Right lobe of liver (tissue), 6 donors: ENCODE data around the gene PRR16. TPM values are rescaled to one million over a fixed set of nuclear protein-coding genes. Genes with fewer than 3 reads are reported as not detected.

ENCODE experiments used
- ATAC-seq, 4 donors: fragments of 200-7000 bp; cut with Tn5 transposase; one replicate each; pipeline ENCODE4 v1.9.1; 2020; ENCODE audit warnings: mild to moderate bottlenecking in 4 of 4, moderate library complexity in 4 of 4
- DNase-seq, 3 donors: peaks; one replicate each; pipeline ENCODE4 v3.0.0-alpha.2; 2020
- H3K27ac ChIP-seq, 3 donors: fragments of 200-600 bp; one replicate each; pipeline ENCODE4 v1.8.0; 2022
- H3K27me3 ChIP-seq, 2 donors: fragments of 200-600 bp; one replicate each; pipeline ENCODE4 v1.8.0; 2022
- H3K36me3 ChIP-seq, 4 donors: fragments of 200-600 bp; sonication (generic) in 1 of 4; one replicate each; pipeline versions ENCODE4 v1.5.1 to v1.8.0; 2017 to 2022; ENCODE audit warnings: control low read depth in 1 of 4
- H3K4me1 ChIP-seq, 4 donors: fragments of 200-600 bp; sonication (generic) in 1 of 4; one replicate each; pipeline versions ENCODE4 v1.5.1 to v1.8.0; 2017 to 2022; ENCODE audit warnings: control low read depth in 1 of 4
- H3K4me3 ChIP-seq, 3 donors: fragments of 200-600 bp; one replicate each; pipeline ENCODE4 v1.8.0; 2022
- H3K9me3 ChIP-seq, 4 donors: fragments of 200-600 bp; sonication (generic) in 1 of 4; one replicate each; pipeline versions ENCODE4 v1.5.1 to v1.8.0; 2017 to 2022; ENCODE audit warnings: control low read depth in 1 of 4
- POLR2A ChIP-seq: fragments of 450-650 bp; IDR thresholded peaks from one replicate; pipeline ENCODE4 v1.6.1; 2017; ENCODE audit warnings: antibody characterized with exemption, mild to moderate bottlenecking
- WGBS: methylation state at CpG from one replicate; pipeline ENCODE4 v1.1.6; 2018; ENCODE audit warnings: low coverage, low lambda C conversion rate; ENCODE audit not compliant: insufficient coverage; ENCODE audit errors: missing lambda C conversion rate; 5-methylcytosine and 5-hydroxymethylcytosine counted together
- intact Hi-C, 2 donors: fragments of 100-400 bp; cut with DNase I; formaldehyde crosslinking; loops; one replicate each; pipeline versions ENCODE4 v1.11.2 to v1.14.1; 2022
- total RNA-seq, 6 experiments: library from RNA; depleted of rRNA in 2 of 6; stranded (reverse); fragments of >200 nt in 2 of 6; fragmentation: NEBNext Ultra II Directional in 3 of 6; extraction: Animal tissue kit (Norgen Biotek cat#: 25700) in 3 of 6; gene quantifications; one replicate each; pipeline versions ENCODE4 v1.1.0 to v1.2.4, GENCODE V29; 2016 to 2023
- TF ChIP-seq, protein P1 (sequence below), 4 donors: fragments of 200-600 bp in 3 of 4; fragments of 450-650 bp in 1 of 4; IDR thresholded peaks; one replicate each; pipeline versions ENCODE4 v1.5.1 to v1.8.0; 2016 to 2022; ENCODE audit warnings: antibody characterized with exemption in 4 of 4, mild to moderate bottlenecking in 2 of 4
- donor health status: DM: no; HTN: yes; CAD: no.
- donor health status: DM: no; HTN: no; CAD: no.
- donor health status: DM: no; HTN: no; CAD: no.
- donor health status: DM: no; HTN: yes; CAD: no.
- donor health status: DM: no; HTN: yes; CAD: no.

PRR16 gene
- total RNA-seq, 6 experiments from 2014 or later: 0.16 to 1.2 (median 0.39) TPM; not detected in 1

DNA sequence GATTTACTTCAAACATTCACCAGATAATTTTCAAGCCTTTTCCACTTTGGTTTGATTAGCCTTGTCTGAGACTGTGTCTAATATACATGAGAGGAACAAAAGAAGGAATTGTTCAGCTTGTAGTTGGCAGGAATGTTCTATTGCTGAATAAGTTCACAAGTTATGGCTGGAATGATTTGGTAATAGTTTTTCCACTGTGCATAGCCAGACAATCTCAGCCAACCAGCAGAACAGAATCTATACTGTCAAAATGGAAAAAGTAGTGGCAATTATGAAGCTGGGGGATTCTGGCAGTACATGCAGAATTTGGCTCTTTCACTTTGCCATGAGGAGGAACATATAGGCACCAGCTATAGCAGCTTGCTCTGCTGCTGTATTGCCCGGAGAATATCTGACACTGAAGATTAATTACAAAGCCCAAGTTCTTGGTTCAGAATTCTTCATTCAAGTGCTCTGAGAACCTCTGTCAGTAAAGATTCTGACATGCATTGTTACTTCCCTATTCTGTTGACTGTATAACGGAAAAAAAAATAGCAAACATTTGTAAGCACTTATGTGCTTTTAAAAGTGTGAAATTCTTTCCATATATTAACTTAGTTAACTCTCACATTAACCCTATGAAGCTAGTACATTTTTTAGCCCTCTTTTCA lies 150.6 kb downstream of the PRR16 start:
- no peaks in the 10 kb centered on the region for H3K36me3 ChIP-seq
- no peak overlapping the region for H3K4me3 ChIP-seq
- 14% methylated on average over 2 of the region's 2 CpGs for WGBS
- no peak for ATAC-seq
- TF ChIP-seq POLR2A: no peak
- TF ChIP-seq, protein P1, sequence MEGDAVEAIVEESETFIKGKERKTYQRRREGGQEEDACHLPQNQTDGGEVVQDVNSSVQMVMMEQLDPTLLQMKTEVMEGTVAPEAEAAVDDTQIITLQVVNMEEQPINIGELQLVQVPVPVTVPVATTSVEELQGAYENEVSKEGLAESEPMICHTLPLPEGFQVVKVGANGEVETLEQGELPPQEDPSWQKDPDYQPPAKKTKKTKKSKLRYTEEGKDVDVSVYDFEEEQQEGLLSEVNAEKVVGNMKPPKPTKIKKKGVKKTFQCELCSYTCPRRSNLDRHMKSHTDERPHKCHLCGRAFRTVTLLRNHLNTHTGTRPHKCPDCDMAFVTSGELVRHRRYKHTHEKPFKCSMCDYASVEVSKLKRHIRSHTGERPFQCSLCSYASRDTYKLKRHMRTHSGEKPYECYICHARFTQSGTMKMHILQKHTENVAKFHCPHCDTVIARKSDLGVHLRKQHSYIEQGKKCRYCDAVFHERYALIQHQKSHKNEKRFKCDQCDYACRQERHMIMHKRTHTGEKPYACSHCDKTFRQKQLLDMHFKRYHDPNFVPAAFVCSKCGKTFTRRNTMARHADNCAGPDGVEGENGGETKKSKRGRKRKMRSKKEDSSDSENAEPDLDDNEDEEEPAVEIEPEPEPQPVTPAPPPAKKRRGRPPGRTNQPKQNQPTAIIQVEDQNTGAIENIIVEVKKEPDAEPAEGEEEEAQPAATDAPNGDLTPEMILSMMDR (IDR thresholded peaks at IDR 0.05): no peak
- no peaks in the 10 kb centered on the region for H3K4me1 ChIP-seq
- H3K27ac ChIP-seq: no peak overlapping the region
- no peak for DNase-seq
- H3K9me3 ChIP-seq: no peaks in the 10 kb centered on the region
- intact Hi-C loops: no loop called here
- H3K27me3 ChIP-seq: no peaks in the 10 kb centered on the region

DNA sequence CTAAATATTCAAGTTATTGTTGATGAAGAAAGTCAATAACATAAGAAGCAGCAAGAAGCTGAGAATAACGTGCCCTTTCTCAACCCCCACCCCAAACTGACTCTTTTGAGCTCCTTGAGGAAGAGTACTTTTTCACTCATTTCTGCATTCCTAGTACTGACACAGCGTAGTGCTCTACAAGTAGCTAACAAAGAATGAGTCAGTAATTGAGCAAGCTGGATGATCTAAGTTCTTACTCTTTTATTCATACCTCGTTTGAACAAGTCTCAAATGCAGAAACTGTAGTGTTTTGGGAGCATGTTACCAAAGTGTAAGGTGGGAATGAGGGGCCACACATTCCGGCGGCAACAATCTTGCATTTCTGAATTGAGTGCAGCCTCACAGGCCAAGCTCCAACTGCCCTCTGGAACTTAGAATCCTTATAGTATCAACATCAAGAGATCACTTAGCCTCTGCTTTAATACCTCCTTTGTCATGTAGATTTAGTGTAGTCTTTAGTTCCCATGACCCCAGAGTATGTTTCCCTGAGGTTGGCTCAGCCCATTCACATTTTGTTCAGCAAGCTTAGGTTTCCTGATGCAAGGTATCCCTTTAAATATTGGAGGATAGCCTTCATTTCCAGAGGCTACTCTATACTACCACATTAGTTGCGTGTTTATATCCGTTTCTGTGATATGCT lies 152.0 kb downstream of the PRR16 start:
- ATAC-seq (no peak), DNase-seq (no peak)
- Histone ChIP-seq H3K4me3 (no peak overlapping the region), H3K36me3 (no peaks in the 10 kb centered on the region), H3K27ac (no peak overlapping the region), H3K9me3 (no peaks in the 10 kb centered on the region), H3K4me1 (no peaks in the 10 kb centered on the region), H3K27me3 (no peaks in the 10 kb centered on the region)
- TF ChIP-seq POLR2A: no peak
- TF ChIP-seq, protein P1 (IDR thresholded peaks at IDR 0.05): no peak
- intact Hi-C loops: no loop called here
- 50% methylated on average over 7 of the region's 7 CpGs for WGBS

DNA sequence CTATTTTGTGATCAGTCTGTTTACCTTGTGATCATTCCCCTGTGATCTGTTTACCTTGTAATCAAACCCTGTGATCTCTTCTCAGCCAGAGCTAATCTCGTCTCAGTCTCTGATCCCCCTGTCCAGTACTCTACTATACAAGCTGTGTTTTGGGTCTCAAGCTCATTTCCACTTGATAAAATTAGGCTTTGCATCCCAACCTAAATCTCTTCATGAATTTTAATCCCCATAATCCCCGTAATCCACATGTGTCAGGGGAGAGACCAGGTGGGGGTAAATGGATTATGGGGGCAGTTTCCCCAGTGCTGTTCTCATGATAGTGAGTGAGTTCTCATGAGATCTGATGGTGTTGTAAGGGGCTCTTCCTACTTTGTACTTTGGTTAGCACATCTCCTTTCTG lies 157.2 kb downstream of the PRR16 start:
- intact Hi-C loops: no loop called here

DNA sequence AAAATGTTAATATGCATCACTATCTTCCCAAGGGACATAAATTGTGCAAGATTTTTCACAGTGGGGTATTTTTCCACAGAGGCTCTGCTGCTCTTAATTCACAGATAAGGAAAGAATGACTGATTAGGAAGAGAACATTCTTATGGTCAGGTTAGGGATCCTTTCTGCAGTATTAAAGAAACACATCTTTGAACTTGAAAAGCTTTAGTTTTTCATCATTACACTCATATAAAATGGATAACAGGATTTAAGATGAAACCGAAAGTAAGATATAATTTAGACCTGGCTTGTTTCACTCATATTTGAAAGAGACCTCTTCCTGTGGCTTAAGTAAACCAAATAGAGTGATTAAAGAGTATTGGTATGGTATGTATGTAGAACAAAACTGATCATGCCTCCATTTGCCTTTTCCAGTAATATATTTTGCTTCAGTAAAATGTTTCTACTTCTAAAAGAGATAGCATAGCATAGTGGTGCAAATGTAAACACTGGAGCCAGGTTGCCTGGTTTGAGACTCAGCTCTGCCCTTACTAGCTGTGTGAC lies 160.0 kb downstream of the PRR16 start:
- Histone ChIP-seq H3K27ac (no peak overlapping the region), H3K4me1 (no peaks in the 10 kb centered on the region), H3K4me3 (no peak overlapping the region), H3K27me3 (no peaks in the 10 kb centered on the region), H3K9me3 (no peaks in the 10 kb centered on the region), H3K36me3 (no peaks in the 10 kb centered on the region)
- 45% methylated on average over 1 of the region's 1 CpG for WGBS
- ATAC-seq (no peak), DNase-seq (no peak)
- TF ChIP-seq, protein P1 (IDR thresholded peaks at IDR 0.05): no peak
- TF ChIP-seq POLR2A: no peak
- intact Hi-C loops: no loop called here

More for the DNA sequence above, 157.2 kb downstream of the PRR16 start:
- ATAC-seq (no peak), DNase-seq (no peak)
- Histone ChIP-seq H3K4me3 (no peak overlapping the region), H3K4me1 (no peaks in the 10 kb centered on the region), H3K27me3 (no peaks in the 10 kb centered on the region), H3K9me3 (no peaks in the 10 kb centered on the region), H3K36me3 (no peaks in the 10 kb centered on the region), H3K27ac (no peak overlapping the region)
- 21% methylated on average over 2 of the region's 2 CpGs for WGBS
- TF ChIP-seq POLR2A: no peak
- TF ChIP-seq, protein P1 (IDR thresholded peaks at IDR 0.05): no peak
